CD4-positive, alpha-beta memory T cell (primary cell): ENCODE data around the gene C13orf42. TPM values are rescaled to one million over a fixed set of nuclear protein-coding genes. Genes with fewer than 3 reads are reported as not detected.
"Not testable (repeated sequence)": the region's sequence is repeated elsewhere in the genome, so short reads cannot be mapped to it uniquely, and the experiment has no call there.

Source experiments
- CTCF ChIA-PET: fragments of 350-600 bp; sonication (Branson Sonifier 250); formaldehyde crosslinking; loops from one replicate; lab custom pipeline; 2021; ENCODE audit warnings: inconsistent platforms; ENCODE audit not compliant: partially characterized antibody; lab: Charles Lee
- POLR2A ChIA-PET: fragments of 350-600 bp; sonication (Branson Sonifier 250); formaldehyde crosslinking; loops from one replicate; lab custom pipeline; 2021; ENCODE audit not compliant: partially characterized antibody; lab: Charles Lee
- DNase-seq, 5 donors: peaks; one replicate each; pipeline versions ENCODE4 v3.0.0 to v3.0.0-alpha.2; 2020 to 2022; ENCODE audit warnings: mixed read lengths in 1 of 5
- H3K27ac ChIP-seq: one replicate; pipeline ENCODE4 v1.7.0; 2013; ENCODE audit warnings: low read depth, low read length
- H3K27me3 ChIP-seq: 2 replicates; pipeline ENCODE4 v1.7.0; 2013; ENCODE audit warnings: mild to moderate bottlenecking, low read length, moderate library complexity; ENCODE audit not compliant: insufficient read depth
- H3K36me3 ChIP-seq: 2 replicates; pipeline ENCODE4 v1.7.0; 2013; ENCODE audit warnings: mild to moderate bottlenecking, low read length, moderate library complexity; ENCODE audit not compliant: insufficient read depth
- H3K4me1 ChIP-seq: 2 replicates; pipeline ENCODE4 v1.7.0; 2013; ENCODE audit warnings: mild to moderate bottlenecking, low read length, moderate library complexity; ENCODE audit not compliant: insufficient read depth
- H3K4me3 ChIP-seq, 2 donors: one replicate each; pipeline ENCODE4 v1.7.0; 2013; ENCODE audit warnings: low read length in 2 of 2, mild to moderate bottlenecking in 1 of 2
- H3K9me3 ChIP-seq, 2 donors: one replicate each; pipeline ENCODE4 v1.7.0; 2013; ENCODE audit warnings: low read length in 2 of 2, control low read depth in 1 of 2; ENCODE audit not compliant: control insufficient read depth in 1 of 2
- H3K27ac Mint-ChIP-seq, 7 donors: one replicate each; pipeline ENCODE4 v1.8.0; 2020 to 2021; ENCODE audit warnings: mixed read lengths in 7 of 7, mild to moderate bottlenecking in 6 of 7, inconsistent platforms in 3 of 7, moderate library complexity in 3 of 7
- H3K27me3 Mint-ChIP-seq, 2 donors: one replicate each; pipeline ENCODE4 v1.8.0; 2020 to 2021; ENCODE audit warnings: mixed read lengths in 2 of 2
- H3K36me3 Mint-ChIP-seq, 2 donors: one replicate each; pipeline ENCODE4 v1.8.0; 2020 to 2021; ENCODE audit warnings: mixed read lengths in 2 of 2, inconsistent platforms in 1 of 2, mild to moderate bottlenecking in 1 of 2
- H3K4me1 Mint-ChIP-seq, 4 donors: one replicate each; pipeline ENCODE4 v1.8.0; 2020 to 2021; ENCODE audit warnings: mixed read lengths in 4 of 4, mild to moderate bottlenecking in 1 of 4
- H3K4me3 Mint-ChIP-seq, 8 donors: one replicate each; pipeline ENCODE4 v1.8.0; 2020 to 2021; ENCODE audit warnings: mixed read lengths in 8 of 8, mild to moderate bottlenecking in 7 of 8, moderate library complexity in 6 of 8, inconsistent platforms in 3 of 8
- H3K9me3 Mint-ChIP-seq, 8 donors: one replicate each; pipeline ENCODE4 v1.8.0; 2020 to 2021; ENCODE audit warnings: mixed read lengths in 8 of 8, mild to moderate bottlenecking in 5 of 8, inconsistent platforms in 3 of 8, moderate library complexity in 1 of 8
- intact Hi-C: fragments of 100-400 bp; cut with micrococcal nuclease; formaldehyde crosslinking; loops from one replicate; pipeline ENCODE4 v1.15.1; 2023
- polyA plus RNA-seq, 2 donors: library from polyadenylated mRNA; unstranded; fragments of 300-500 nt; fragmentation: Illumina TruSeq; gene quantifications; one replicate each; pipeline ENCODE4 v1.2.3, GENCODE V29; 2021
- total RNA-seq, 2 experiments: library from RNA; stranded (reverse); gene quantifications; one replicate each; pipeline ENCODE4 v1.2.3, GENCODE V29; 2021

Gene C13orf42
- total and polyA plus RNA-seq, 4 experiments from 2014 or later = not detected

GRCh38 chr13:51120873-51121272 is 9.8 kb upstream of the C13orf42 start:
- peak in 2 of 5 donors; percentile 15 to 20 for DNase-seq
- H3K9me3 Mint-ChIP-seq = peaks cover 0 to 18% (median 9%) of the 10 kb centered on the region in 8 donors

GRCh38 chr13:51118809-51119431 is 7.8 kb upstream of the C13orf42 start:
- peaks cover 10% of the 10 kb centered on the region for H3K4me1 ChIP-seq
- H3K9me3 Mint-ChIP-seq = peaks cover 0 to 18% (median 9%) of the 10 kb centered on the region in 8 donors
- no peak overlapping the region for H3K27ac Mint-ChIP-seq
- no peaks in the 10 kb centered on the region for H3K36me3 ChIP-seq
- intact Hi-C loops = no loop called here
- no peaks in the 10 kb centered on the region for H3K9me3 ChIP-seq
- H3K27me3 Mint-ChIP-seq = peaks cover 17 to 24% of the 10 kb centered on the region in 2 donors
- no peaks in the 10 kb centered on the region for H3K27me3 ChIP-seq
- ChIA-PET CTCF (no interaction called here), POLR2A (no interaction called here)
- no peaks in the 10 kb centered on the region for H3K36me3 Mint-ChIP-seq
- H3K27ac ChIP-seq = no peak overlapping the region
- H3K4me3 ChIP-seq = no peak overlapping the region
- H3K4me3 Mint-ChIP-seq = no peak overlapping the region
- H3K4me1 Mint-ChIP-seq = peaks cover 7 to 12% (median 9%) of the 10 kb centered on the region in 4 donors
- no peak for DNase-seq

More at GRCh38 chr13:51120873-51121272, 9.8 kb upstream of the C13orf42 start:
- Mint-ChIP-seq H3K4me1 (peaks cover 8 to 13% (median 11%) of the 10 kb centered on the region in 4 donors), H3K27me3 (peaks cover 15 to 17% of the 10 kb centered on the region in 2 donors)
- H3K4me1 ChIP-seq, POLR2A ChIA-PET, H3K4me3 Mint-ChIP-seq, H3K27ac ChIP-seq, intact Hi-C loops, H3K36me3 Mint-ChIP-seq, H3K36me3 ChIP-seq, H3K27ac Mint-ChIP-seq, H3K27me3 ChIP-seq, H3K9me3 ChIP-seq, H3K4me3 ChIP-seq: not testable (repeated sequence)
- CTCF ChIA-PET = interaction anchor here (0.8 to 2.0 kb wide), 3 partner anchors 10 to 153 kb away, joined by 3 to 5 read pairs (median 3); partner anchors contain the start of gene C13orf42

GRCh38 chr13:51113969-51114368 is 2.9 kb upstream of the C13orf42 start:
- Histone ChIP-seq H3K27ac (no peak overlapping the region), H3K36me3 (no peaks in the 10 kb centered on the region), H3K4me3 (no peak overlapping the region), H3K4me1 (no peaks in the 10 kb centered on the region), H3K9me3 (no peaks in the 10 kb centered on the region), H3K27me3 (no peaks in the 10 kb centered on the region)
- intact Hi-C loops = no loop called here
- H3K27ac Mint-ChIP-seq = no peak overlapping the region
- H3K9me3 Mint-ChIP-seq = peaks cover 0 to 18% (median 9%) of the 10 kb centered on the region in 8 donors
- ChIA-PET CTCF (interaction anchor here (3.9 kb wide), 1 partner anchor 11 kb away, joined by 13 read pairs; no protein-coding TSS in a partner anchor), POLR2A (no interaction called here)
- peaks cover 10 to 14% of the 10 kb centered on the region in 2 donors for H3K27me3 Mint-ChIP-seq
- no peak overlapping the region for H3K4me3 Mint-ChIP-seq
- no peaks in the 10 kb centered on the region for H3K36me3 Mint-ChIP-seq
- no peaks in the 10 kb centered on the region for H3K4me1 Mint-ChIP-seq
- DNase-seq = no peak

GRCh38 chr13:51113186-51113881 is 2.3 kb upstream of the C13orf42 start:
- no peak for DNase-seq
- Mint-ChIP-seq H3K4me3 (no peak overlapping the region), H3K27me3 (peaks cover 10 to 14% of the 10 kb centered on the region in 2 donors), H3K9me3 (peaks cover 0 to 15% (median 8%) of the 10 kb centered on the region in 8 donors), H3K4me1 (no peaks in the 10 kb centered on the region), H3K27ac (no peak overlapping the region), H3K36me3 (no peaks in the 10 kb centered on the region)
- Histone ChIP-seq H3K4me3 (no peak overlapping the region), H3K36me3 (no peaks in the 10 kb centered on the region), H3K27ac (no peak overlapping the region), H3K4me1 (no peaks in the 10 kb centered on the region), H3K9me3 (no peaks in the 10 kb centered on the region), H3K27me3 (no peaks in the 10 kb centered on the region)
- ChIA-PET POLR2A (no interaction called here), CTCF (interaction anchor here (3.9 kb wide), 1 partner anchor 11 kb away, joined by 13 read pairs; no protein-coding TSS in a partner anchor)
- intact Hi-C loops = no loop called here

- Mint-ChIP-seq H3K4me1 (no peaks in the 10 kb centered on the region), H3K4me3 (no peak overlapping the region), H3K36me3 (no peaks in the 10 kb centered on the region), H3K9me3 (peaks cover 0 to 10% (median 5%) of the 10 kb centered on the region in 8 donors), H3K27ac (no peak overlapping the region), H3K27me3 (peaks cover 8 to 12% of the 10 kb centered on the region in 2 donors)
- Histone ChIP-seq H3K36me3 (no peaks in the 10 kb centered on the region), H3K4me3 (no peak overlapping the region), H3K27ac (no peak overlapping the region), H3K9me3 (no peaks in the 10 kb centered on the region), H3K4me1 (no peaks in the 10 kb centered on the region), H3K27me3 (no peaks in the 10 kb centered on the region)
- POLR2A ChIA-PET = no interaction called here
- CTCF ChIA-PET = interaction anchor here (3.9 kb wide), 1 partner anchor 12 kb away, joined by 13 read pairs; no protein-coding TSS in a partner anchor
- intact Hi-C loops = no loop called here
- DNase-seq = no peak
Measured at GRCh38 chr13:51112771-51113170, 1.7 kb upstream of the C13orf42 start.

GRCh38 chr13:51111997-51112396 is 923 bp upstream of the C13orf42 start:
- no peak for DNase-seq
- Histone ChIP-seq H3K9me3 (no peaks in the 10 kb centered on the region), H3K4me3 (no peak overlapping the region), H3K4me1 (no peaks in the 10 kb centered on the region), H3K27ac (no peak overlapping the region), H3K27me3 (no peaks in the 10 kb centered on the region), H3K36me3 (no peaks in the 10 kb centered on the region)
- Mint-ChIP-seq H3K4me3 (no peak overlapping the region), H3K4me1 (no peaks in the 10 kb centered on the region), H3K27ac (no peak overlapping the region), H3K36me3 (no peaks in the 10 kb centered on the region), H3K9me3 (peaks cover 0 to 3% (median 0%) of the 10 kb centered on the region in 8 donors), H3K27me3 (peaks cover 6 to 10% of the 10 kb centered on the region in 2 donors)
- CTCF ChIA-PET = interaction anchor here (3.9 kb wide), 1 partner anchor 13 kb away, joined by 13 read pairs; no protein-coding TSS in a partner anchor
- intact Hi-C loops = no loop called here
- POLR2A ChIA-PET = no interaction called here

- Mint-ChIP-seq H3K4me1 (no peaks in the 10 kb centered on the region), H3K36me3 (no peaks in the 10 kb centered on the region), H3K9me3 (no peaks in the 10 kb centered on the region), H3K4me3 (no peak overlapping the region), H3K27ac (no peak overlapping the region), H3K27me3 (peaks cover 6 to 11% of the 10 kb centered on the region in 2 donors)
- intact Hi-C loops = no loop called here
- Histone ChIP-seq H3K4me3 (no peak overlapping the region), H3K27ac (no peak overlapping the region), H3K27me3 (no peaks in the 10 kb centered on the region), H3K4me1 (no peaks in the 10 kb centered on the region), H3K9me3 (no peaks in the 10 kb centered on the region), H3K36me3 (no peaks in the 10 kb centered on the region)
- ChIA-PET POLR2A (no interaction called here), CTCF (interaction anchor here (1.3 kb wide), 1 partner anchor 17 kb away, joined by 3 read pairs; no protein-coding TSS in a partner anchor)
- no peak for DNase-seq
Measured at GRCh38 chr13:51107996-51108395, 3.1 kb downstream of the C13orf42 start.
